Epithelial cell of proximal tubule (primary cell): Measurements from ENCODE around the gene ALDOB. TPM values are rescaled to one million over a fixed set of nuclear protein-coding genes. Genes with fewer than 3 reads are reported as not detected.
A peak's percentile ranks its signal among the peaks of the same experiment; 100 is the strongest.

ENCODE experiments used
- DNase-seq: peaks from one replicate; pipeline ENCODE4 v3.0.0-alpha.2; 2011; ENCODE audit warnings: low read depth
- H3K4me3 ChIP-seq: 2 replicates; pipeline ENCODE4 v1.5.1; 2011; ENCODE audit warnings: low read depth, mild to moderate bottlenecking, low read length
- CTCF ChIP-seq: conservative IDR thresholded peaks from 2 replicates; pipeline ENCODE4 v1.5.1; 2012; ENCODE audit warnings: low read depth, mild to moderate bottlenecking, low read length
- total RNA-seq: library from RNA; depleted of rRNA; stranded (reverse); fragments of >200 nt; gene quantifications from 2 replicates; pipeline ENCODE4 v1.2.3, GENCODE V29; 2015

ALDOB gene
- total RNA-seq: not detected in 2 replicates

GRCh38 chr9:101435601-101436079 lies at the start of gene ALDOB:
Gene ALDOB, minus strand, starts transcription at chr9:101435774. Its CDS starts 4,887 bp downstream, at chr9:101430887.
- no peak for TF ChIP-seq CTCF
- H3K4me3 ChIP-seq: no peak within 1 kb of the TSS
- no peak for DNase-seq

- no peak for TF ChIP-seq CTCF
- DNase-seq: no peak
- H3K4me3 ChIP-seq: no peak overlapping the region
Observed at GRCh38 chr9:101484046-101484445, 48.5 kb upstream of the ALDOB start.

- TF ChIP-seq CTCF: no peak
- no peak overlapping the region for H3K4me3 ChIP-seq
- DNase-seq: no peak
Observed at GRCh38 chr9:101481261-101481660, 45.7 kb upstream of the ALDOB start.

- H3K4me3 ChIP-seq: no peak overlapping the region
- no peak for TF ChIP-seq CTCF
- no peak for DNase-seq
Observed at GRCh38 chr9:101480386-101480785, 44.8 kb upstream of the ALDOB start.

DNA sequence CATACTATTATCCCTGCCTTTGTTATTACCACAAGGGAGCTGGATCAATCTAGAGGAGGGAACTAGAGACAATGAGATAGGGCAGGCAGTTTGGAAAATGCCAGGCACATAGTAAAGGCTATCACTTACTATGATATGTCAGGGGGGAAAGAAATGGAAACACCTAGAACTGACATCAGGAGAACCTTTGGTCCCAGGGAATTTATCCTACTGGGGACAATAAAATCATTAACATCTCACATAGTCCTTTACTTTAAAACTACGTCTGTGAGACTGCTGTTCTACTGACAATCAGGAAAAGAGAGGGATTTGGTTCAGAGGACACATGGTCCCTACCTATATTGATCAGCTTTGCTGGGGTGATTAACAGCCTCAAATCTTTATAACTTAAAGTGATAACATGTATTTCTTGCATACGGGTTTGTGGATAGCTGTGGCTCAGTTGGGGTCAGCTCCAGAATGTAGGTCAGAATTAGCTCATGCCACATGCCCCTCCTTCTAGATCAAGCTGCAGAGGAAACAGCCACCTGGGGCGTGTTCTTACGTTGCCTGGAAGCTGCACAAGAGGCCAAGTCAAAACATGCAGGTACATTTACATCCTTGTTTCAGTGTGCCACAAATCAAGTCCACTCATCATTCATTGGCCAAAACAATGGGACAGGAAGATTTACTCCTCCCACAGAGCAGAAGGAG lies 43.9 kb upstream of the ALDOB start:
- DNase-seq: no peak
- TF ChIP-seq CTCF: no peak
- no peak overlapping the region for H3K4me3 ChIP-seq

- TF ChIP-seq CTCF: peak; percentile 7
- no peak for DNase-seq
- H3K4me3 ChIP-seq: no peak overlapping the region
Observed at GRCh38 chr9:101478906-101479305, 43.3 kb upstream of the ALDOB start.

GRCh38 chr9:101478444-101478843 lies 42.9 kb upstream of the ALDOB start:
- TF ChIP-seq CTCF: peak; percentile 34
- no peak overlapping the region for H3K4me3 ChIP-seq
- no peak for DNase-seq
